OCI-LY1 (cell line): ENCODE measurements around the gene ZBTB5.

ENCODE experiments used
- H2AFZ ChIP-seq: fragments of 200-600 bp; sonication (generic), shearing (Covaris generic); 2 replicates; pipeline ENCODE4 v1.6.0; 2014; ENCODE audit warnings: antibody characterized with exemption, mild to moderate bottlenecking, low read length
- H3F3A ChIP-seq: fragments of 200-600 bp; sonication (generic), shearing (Covaris generic); 2 replicates; pipeline ENCODE4 v1.6.0; 2014; ENCODE audit warnings: mild to moderate bottlenecking, antibody characterized with exemption, low read length, moderate library complexity; ENCODE audit not compliant: insufficient read depth
- H3K27ac ChIP-seq: fragments of 200-600 bp; sonication (generic); 2 replicates; pipeline ENCODE4 v1.5.1; 2014; ENCODE audit warnings: low read length, mixed run types, mild to moderate bottlenecking, low read depth; ENCODE audit not compliant: poor library complexity, severe bottlenecking
- H3K27me3 ChIP-seq: fragments of 200-600 bp; sonication (generic); 2 replicates; pipeline ENCODE4 v1.6.0; 2014; ENCODE audit warnings: antibody characterized with exemption, mild to moderate bottlenecking, low read length, moderate library complexity; ENCODE audit not compliant: insufficient read depth
- H3K36me3 ChIP-seq: fragments of 200-600 bp; sonication (generic); 2 replicates; pipeline ENCODE4 v1.6.1; 2014; ENCODE audit warnings: mild to moderate bottlenecking, antibody characterized with exemption, low read length, moderate library complexity, mixed read lengths; ENCODE audit not compliant: insufficient read depth
- H3K4me1 ChIP-seq: fragments of 200-600 bp; sonication (generic); 2 replicates; pipeline ENCODE4 v1.5.1; 2014; ENCODE audit warnings: mild to moderate bottlenecking, low read length, moderate library complexity; ENCODE audit not compliant: insufficient read depth, severe bottlenecking
- H3K4me2 ChIP-seq: fragments of 200-600 bp; sonication (generic), shearing (Covaris generic); 2 replicates; pipeline ENCODE4 v1.6.1; 2014; ENCODE audit warnings: low read length
- H3K4me3 ChIP-seq: fragments of 200-600 bp; sonication (generic); 2 replicates; pipeline ENCODE4 v1.5.1; 2014; ENCODE audit warnings: low read length, low read depth, mild to moderate bottlenecking, mixed read lengths; ENCODE audit not compliant: poor library complexity, severe bottlenecking
- H3K79me2 ChIP-seq: fragments of 200-600 bp; shearing (Covaris generic); 2 replicates; pipeline ENCODE4 v1.6.1; 2016; ENCODE audit warnings: mixed run types, low read length, mixed read lengths; ENCODE audit not compliant: insufficient read depth
- H3K9ac ChIP-seq: fragments of 200-600 bp; sonication (generic), shearing (Covaris generic); 2 replicates; pipeline ENCODE4 v1.6.1; 2014; ENCODE audit warnings: mild to moderate bottlenecking, low read length, mixed read lengths
- H3K9me2 ChIP-seq: fragments of 200-600 bp; sonication (generic), shearing (Covaris generic); 2 replicates; pipeline ENCODE4 v1.6.1; 2014; ENCODE audit warnings: low read depth, mild to moderate bottlenecking, low read length, mixed read lengths
- H3K9me3 ChIP-seq: fragments of 200-600 bp; shearing (Covaris generic); 2 replicates; pipeline ENCODE4 v1.6.1; 2014; ENCODE audit warnings: low read length, mixed read lengths
- H4K20me1 ChIP-seq: fragments of 200-600 bp; sonication (generic), shearing (Covaris generic); 2 replicates; pipeline ENCODE4 v1.6.0; 2016; ENCODE audit warnings: mild to moderate bottlenecking, low read length; ENCODE audit not compliant: insufficient read depth
- EZH2 ChIP-seq: fragments of 200-600 bp; sonication (generic), shearing (Covaris generic); IDR thresholded peaks from 2 replicates; pipeline ENCODE4 v1.8.0; 2017; ENCODE audit warnings: borderline replicate concordance, mixed run types, mild to moderate bottlenecking, antibody characterized with exemption, low read length, moderate library complexity, mixed read lengths
- TF ChIP-seq, protein P1 (sequence below): fragments of 200-600 bp; sonication (generic), shearing (Covaris generic); IDR thresholded peaks from 2 replicates; pipeline ENCODE4 v1.5.1; 2017; ENCODE audit warnings: mild to moderate bottlenecking, antibody characterized with exemption, low read length, moderate library complexity, mixed read lengths

Gene ZBTB5

DNA sequence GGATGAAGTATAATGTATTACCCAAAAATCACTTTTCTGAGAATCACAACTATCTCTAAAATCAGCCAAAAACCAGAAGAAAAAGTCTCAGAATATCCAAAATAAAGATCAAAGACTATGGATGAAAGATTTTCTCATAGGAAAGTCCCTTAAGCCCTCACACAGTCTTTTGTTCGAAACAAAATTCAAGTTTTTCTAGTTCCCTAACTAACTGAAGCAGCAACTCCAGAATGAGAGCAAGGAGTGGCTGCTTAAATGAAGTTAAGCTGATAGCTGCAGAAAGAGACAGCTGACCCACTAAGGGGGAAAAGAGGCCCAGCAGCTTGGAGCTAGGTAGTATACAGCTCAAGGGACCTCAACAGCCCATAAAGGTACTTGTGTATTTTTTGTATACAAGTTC, 8.4 kb downstream of the ZBTB5 start:
- peaks cover 80% of the 10 kb centered on the region for H3K4me1 ChIP-seq
- peaks cover 93% of the 10 kb centered on the region for H3K79me2 ChIP-seq
- H4K20me1 ChIP-seq, result no peaks in the 10 kb centered on the region

DNA sequence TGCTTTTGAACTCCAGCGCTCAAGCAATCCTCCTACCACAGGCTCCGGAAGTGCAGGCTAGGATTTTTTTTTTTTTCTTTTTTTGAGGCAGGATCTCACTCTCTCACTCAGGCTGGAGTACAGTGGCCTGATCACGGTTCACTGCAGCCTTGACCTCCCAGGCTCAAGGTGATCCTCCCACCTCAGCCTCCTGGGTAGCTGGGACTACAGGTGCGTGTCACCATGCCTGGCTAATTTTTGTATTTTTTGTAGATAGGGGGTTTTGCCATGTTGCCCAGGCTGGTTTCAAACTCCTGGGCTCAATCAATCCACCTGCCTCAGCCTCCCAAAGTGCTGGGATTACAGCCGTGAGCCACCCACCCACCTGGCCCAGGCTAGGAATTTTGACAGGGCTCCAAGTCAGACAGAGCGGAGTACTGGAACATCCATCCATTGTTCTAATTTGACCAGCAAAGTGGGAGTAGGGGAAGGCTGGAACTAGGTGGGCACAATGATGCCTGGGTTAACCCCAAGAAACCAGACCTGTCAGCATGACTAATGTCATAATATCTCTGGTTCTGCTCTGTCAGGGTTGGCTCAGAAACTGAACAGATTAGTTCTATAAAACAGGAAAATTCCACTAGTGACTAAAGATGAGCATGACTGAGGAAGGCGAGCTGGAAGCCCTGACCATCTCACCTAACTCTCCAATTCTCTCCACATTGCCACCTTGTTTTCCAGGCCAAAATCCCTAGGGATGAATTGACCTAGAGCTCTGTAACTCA, 9.2 kb downstream of the ZBTB5 start:
- H3K4me3 ChIP-seq, result no peak overlapping the region
- peak overlapping the region; percentile 2; the same call in 1 of the 2 replicates for H3K4me2 ChIP-seq
- peaks cover 12% of the 10 kb centered on the region; the same call in 1 of the 2 replicates for H3K36me3 ChIP-seq
- peaks cover 93% of the 10 kb centered on the region for H3K79me2 ChIP-seq
- no peaks in the 10 kb centered on the region for H4K20me1 ChIP-seq
- no peaks in the 10 kb centered on the region for H3F3A ChIP-seq
- H3K4me1 ChIP-seq, result peaks cover 78% of the 10 kb centered on the region
- no peaks in the 10 kb centered on the region for H3K9me3 ChIP-seq
- H2AFZ ChIP-seq, result no peak overlapping the region
- H3K27me3 ChIP-seq, result no peaks in the 10 kb centered on the region
- peak overlapping the region; percentile 54 for H3K27ac ChIP-seq
- no peaks in the 10 kb centered on the region for H3K9me2 ChIP-seq
- H3K9ac ChIP-seq, result no peak overlapping the region; the same call in 1 of the 2 replicates
- TF ChIP-seq, protein P1, sequence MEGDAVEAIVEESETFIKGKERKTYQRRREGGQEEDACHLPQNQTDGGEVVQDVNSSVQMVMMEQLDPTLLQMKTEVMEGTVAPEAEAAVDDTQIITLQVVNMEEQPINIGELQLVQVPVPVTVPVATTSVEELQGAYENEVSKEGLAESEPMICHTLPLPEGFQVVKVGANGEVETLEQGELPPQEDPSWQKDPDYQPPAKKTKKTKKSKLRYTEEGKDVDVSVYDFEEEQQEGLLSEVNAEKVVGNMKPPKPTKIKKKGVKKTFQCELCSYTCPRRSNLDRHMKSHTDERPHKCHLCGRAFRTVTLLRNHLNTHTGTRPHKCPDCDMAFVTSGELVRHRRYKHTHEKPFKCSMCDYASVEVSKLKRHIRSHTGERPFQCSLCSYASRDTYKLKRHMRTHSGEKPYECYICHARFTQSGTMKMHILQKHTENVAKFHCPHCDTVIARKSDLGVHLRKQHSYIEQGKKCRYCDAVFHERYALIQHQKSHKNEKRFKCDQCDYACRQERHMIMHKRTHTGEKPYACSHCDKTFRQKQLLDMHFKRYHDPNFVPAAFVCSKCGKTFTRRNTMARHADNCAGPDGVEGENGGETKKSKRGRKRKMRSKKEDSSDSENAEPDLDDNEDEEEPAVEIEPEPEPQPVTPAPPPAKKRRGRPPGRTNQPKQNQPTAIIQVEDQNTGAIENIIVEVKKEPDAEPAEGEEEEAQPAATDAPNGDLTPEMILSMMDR, result no peak
- TF ChIP-seq EZH2, result no peak

More for the DNA sequence above, 8.4 kb downstream of the ZBTB5 start:
- TF ChIP-seq, protein P1, result no peak
- Histone ChIP-seq H3F3A (no peaks in the 10 kb centered on the region), H3K36me3 (peaks cover 13% of the 10 kb centered on the region; the same call in 1 of the 2 replicates), H2AFZ (no peak overlapping the region), H3K4me2 (peak overlapping the region; percentile 2; the same call in 1 of the 2 replicates), H3K9ac (peak overlapping the region; percentile 10; the same call in 1 of the 2 replicates), H3K9me2 (no peaks in the 10 kb centered on the region), H3K4me3 (no peak overlapping the region), H3K9me3 (no peaks in the 10 kb centered on the region), H3K27me3 (no peaks in the 10 kb centered on the region), H3K27ac (peak overlapping the region; percentile 54)

- no peaks in the 10 kb centered on the region for H3K27me3 ChIP-seq
- H3K9me3 ChIP-seq, result no peaks in the 10 kb centered on the region
- H2AFZ ChIP-seq, result no peak overlapping the region
- H3F3A ChIP-seq, result no peaks in the 10 kb centered on the region
- H4K20me1 ChIP-seq, result no peaks in the 10 kb centered on the region
- no peak overlapping the region for H3K4me3 ChIP-seq
- peaks cover 84% of the 10 kb centered on the region for H3K4me1 ChIP-seq
- peaks cover 92% of the 10 kb centered on the region for H3K79me2 ChIP-seq
- H3K27ac ChIP-seq, result no peak overlapping the region
- H3K9me2 ChIP-seq, result no peaks in the 10 kb centered on the region
- no peak overlapping the region for H3K9ac ChIP-seq
- H3K36me3 ChIP-seq, result peaks cover 18% of the 10 kb centered on the region
- TF ChIP-seq, protein P1, result no peak
- TF ChIP-seq EZH2, result no peak
- H3K4me2 ChIP-seq, result no peak overlapping the region
These were observed 11.0 kb downstream of the ZBTB5 start for GRCh38 chr9:37454238-37454637.
